Measurements from ENCODE around the gene ZNF383. TPM values are rescaled to one million over a fixed set of nuclear protein-coding genes. Genes with fewer than 3 reads are reported as not detected.
A peak's percentile ranks its signal among the peaks of the same experiment; 100 is the strongest.

Gene ZNF383
- total and polyA plus RNA-seq, 9 of the 15 experiments (the other 6 are each of a cell fraction or from before 2014, with no cell fraction given), result 2.0 to 8.2 (median 5.3) TPM

DNA sequence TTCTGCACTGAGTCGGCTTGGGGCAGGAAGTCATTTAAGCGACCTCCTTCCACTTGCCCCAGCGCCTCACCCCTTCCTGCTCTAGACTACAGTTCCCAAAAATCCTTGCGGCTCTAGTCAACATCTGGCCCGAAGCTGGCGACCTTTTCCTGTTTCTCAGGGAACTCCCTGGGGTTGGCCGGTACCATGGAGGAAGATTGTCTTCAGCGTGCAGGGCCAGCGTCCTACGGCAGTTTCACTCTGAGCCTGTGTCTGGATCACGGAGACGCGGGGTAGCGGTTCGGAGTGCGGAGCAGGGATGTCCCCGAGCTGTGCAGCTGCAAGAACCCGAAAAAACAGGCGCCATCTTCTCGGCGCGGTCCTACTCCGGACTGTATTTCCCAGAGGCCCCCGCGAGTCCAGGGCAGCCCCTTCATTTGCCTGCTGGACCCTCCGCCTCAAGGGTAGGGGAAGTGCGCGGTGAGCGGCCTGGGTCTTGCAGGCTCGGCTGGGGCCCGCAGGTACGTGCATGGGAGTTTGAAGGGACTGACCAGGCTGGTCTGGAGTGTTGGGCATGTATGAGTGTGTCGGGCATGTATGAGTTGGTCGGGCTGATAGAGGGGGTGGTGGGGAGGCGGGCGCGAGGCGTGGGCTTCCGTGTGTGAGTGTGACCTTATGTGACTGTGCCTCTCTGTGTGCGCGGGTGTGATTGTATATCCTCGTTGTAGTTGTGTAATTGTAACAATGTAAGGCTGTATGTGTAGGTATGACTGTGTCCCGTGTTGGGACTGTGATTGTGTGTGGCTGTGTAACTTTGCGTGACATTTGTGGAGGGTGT, at the start of gene ZNF383 (continued):
- no peak for TF ChIP-seq SMAD1 (IDR thresholded peaks at IDR 0.05; ENCODE audit: low read depth, low read length, partially characterized antibody)
- TF ChIP-seq EHMT2 (IDR thresholded peaks at IDR 0.05), result no peak
- no peak for TF ChIP-seq NFATC3 (IDR thresholded peaks at IDR 0.05)
- peak; percentile 62; the same call in 1 of the 2 replicates for TF ChIP-seq RB1 (IDR thresholded peaks at IDR 0.05; ENCODE audit: low read depth)
- TF ChIP-seq NR3C1 (CRISPR knock-in tag; IDR thresholded peaks at IDR 0.05), result no peak
- no peak for TF ChIP-seq BHLHE40 (IDR thresholded peaks at IDR 0.05; ENCODE audit: low read length)
- TF ChIP-seq ZFX (CRISPR knock-in tag; IDR thresholded peaks at IDR 0.05), result peak; percentile 79
- TF ChIP-seq, protein P1, sequence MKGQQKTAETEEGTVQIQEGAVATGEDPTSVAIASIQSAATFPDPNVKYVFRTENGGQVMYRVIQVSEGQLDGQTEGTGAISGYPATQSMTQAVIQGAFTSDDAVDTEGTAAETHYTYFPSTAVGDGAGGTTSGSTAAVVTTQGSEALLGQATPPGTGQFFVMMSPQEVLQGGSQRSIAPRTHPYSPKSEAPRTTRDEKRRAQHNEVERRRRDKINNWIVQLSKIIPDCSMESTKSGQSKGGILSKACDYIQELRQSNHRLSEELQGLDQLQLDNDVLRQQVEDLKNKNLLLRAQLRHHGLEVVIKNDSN (CRISPR knock-in tag; IDR thresholded peaks at IDR 0.05), result no peak
- TF ChIP-seq, protein P2, sequence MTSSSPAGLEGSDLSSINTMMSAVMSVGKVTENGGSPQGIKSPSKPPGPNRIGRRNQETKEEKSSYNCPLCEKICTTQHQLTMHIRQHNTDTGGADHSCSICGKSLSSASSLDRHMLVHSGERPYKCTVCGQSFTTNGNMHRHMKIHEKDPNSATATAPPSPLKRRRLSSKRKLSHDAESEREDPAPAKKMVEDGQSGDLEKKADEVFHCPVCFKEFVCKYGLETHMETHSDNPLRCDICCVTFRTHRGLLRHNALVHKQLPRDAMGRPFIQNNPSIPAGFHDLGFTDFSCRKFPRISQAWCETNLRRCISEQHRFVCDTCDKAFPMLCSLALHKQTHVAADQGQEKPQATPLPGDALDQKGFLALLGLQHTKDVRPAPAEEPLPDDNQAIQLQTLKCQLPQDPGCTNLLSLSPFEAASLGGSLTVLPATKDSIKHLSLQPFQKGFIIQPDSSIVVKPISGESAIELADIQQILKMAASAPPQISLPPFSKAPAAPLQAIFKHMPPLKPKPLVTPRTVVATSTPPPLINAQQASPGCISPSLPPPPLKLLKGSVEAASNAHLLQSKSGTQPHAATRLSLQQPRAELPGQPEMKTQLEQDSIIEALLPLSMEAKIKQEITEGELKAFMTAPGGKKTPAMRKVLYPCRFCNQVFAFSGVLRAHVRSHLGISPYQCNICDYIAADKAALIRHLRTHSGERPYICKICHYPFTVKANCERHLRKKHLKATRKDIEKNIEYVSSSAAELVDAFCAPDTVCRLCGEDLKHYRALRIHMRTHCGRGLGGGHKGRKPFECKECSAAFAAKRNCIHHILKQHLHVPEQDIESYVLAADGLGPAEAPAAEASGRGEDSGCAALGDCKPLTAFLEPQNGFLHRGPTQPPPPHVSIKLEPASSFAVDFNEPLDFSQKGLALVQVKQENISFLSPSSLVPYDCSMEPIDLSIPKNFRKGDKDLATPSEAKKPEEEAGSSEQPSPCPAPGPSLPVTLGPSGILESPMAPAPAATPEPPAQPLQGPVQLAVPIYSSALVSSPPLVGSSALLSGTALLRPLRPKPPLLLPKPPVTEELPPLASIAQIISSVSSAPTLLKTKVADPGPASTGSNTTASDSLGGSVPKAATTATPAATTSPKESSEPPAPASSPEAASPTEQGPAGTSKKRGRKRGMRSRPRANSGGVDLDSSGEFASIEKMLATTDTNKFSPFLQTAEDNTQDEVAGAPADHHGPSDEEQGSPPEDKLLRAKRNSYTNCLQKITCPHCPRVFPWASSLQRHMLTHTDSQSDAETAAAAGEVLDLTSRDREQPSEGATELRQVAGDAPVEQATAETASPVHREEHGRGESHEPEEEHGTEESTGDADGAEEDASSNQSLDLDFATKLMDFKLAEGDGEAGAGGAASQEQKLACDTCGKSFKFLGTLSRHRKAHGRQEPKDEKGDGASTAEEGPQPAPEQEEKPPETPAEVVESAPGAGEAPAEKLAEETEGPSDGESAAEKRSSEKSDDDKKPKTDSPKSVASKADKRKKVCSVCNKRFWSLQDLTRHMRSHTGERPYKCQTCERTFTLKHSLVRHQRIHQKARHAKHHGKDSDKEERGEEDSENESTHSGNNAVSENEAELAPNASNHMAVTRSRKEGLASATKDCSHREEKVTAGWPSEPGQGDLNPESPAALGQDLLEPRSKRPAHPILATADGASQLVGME (CRISPR knock-in tag; IDR thresholded peaks at IDR 0.05), result no peak
- peak; percentile 62 for TF ChIP-seq RBBP5 (IDR thresholded peaks at IDR 0.05; ENCODE audit: borderline replicate concordance, insufficient read depth, low read length, poor library complexity, severe bottlenecking)
- TF ChIP-seq POU5F1 (IDR thresholded peaks at IDR 0.05; ENCODE audit: borderline replicate concordance, low read depth, low read length, partially characterized antibody), result no peak
- TF ChIP-seq SIN3A (IDR thresholded peaks at IDR 0.05; ENCODE audit: borderline replicate concordance in 2 of 2, control insufficient read depth in 1 of 2, low read depth in 2 of 2, low read length in 2 of 2), result no peak; a peak in 1 of 4 replicates
- TF ChIP-seq MCM7 (IDR thresholded peaks at IDR 0.05), result no peak
- peak; percentile 92 for TF ChIP-seq ELF1 (tag; IDR thresholded peaks at IDR 0.05)
- TF ChIP-seq, protein P3, sequence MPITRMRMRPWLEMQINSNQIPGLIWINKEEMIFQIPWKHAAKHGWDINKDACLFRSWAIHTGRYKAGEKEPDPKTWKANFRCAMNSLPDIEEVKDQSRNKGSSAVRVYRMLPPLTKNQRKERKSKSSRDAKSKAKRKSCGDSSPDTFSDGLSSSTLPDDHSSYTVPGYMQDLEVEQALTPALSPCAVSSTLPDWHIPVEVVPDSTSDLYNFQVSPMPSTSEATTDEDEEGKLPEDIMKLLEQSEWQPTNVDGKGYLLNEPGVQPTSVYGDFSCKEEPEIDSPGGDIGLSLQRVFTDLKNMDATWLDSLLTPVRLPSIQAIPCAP (CRISPR knock-in tag; IDR thresholded peaks at IDR 0.05; ENCODE audit: borderline replicate concordance), result no peak
- TF ChIP-seq, protein P4, sequence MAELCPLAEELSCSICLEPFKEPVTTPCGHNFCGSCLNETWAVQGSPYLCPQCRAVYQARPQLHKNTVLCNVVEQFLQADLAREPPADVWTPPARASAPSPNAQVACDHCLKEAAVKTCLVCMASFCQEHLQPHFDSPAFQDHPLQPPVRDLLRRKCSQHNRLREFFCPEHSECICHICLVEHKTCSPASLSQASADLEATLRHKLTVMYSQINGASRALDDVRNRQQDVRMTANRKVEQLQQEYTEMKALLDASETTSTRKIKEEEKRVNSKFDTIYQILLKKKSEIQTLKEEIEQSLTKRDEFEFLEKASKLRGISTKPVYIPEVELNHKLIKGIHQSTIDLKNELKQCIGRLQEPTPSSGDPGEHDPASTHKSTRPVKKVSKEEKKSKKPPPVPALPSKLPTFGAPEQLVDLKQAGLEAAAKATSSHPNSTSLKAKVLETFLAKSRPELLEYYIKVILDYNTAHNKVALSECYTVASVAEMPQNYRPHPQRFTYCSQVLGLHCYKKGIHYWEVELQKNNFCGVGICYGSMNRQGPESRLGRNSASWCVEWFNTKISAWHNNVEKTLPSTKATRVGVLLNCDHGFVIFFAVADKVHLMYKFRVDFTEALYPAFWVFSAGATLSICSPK (IDR thresholded peaks at IDR 0.05; ENCODE audit: borderline replicate concordance), result 0 out of 2 replicates have a peak, but pooled peaks have one; percentile 46
- no peak for TF ChIP-seq NCOA1 (IDR thresholded peaks at IDR 0.05; ENCODE audit: low read depth)
